ENCODE data around the gene LYRM4. TPM values are rescaled to one million over a fixed set of nuclear protein-coding genes. Genes with fewer than 3 reads are reported as not detected.
A peak's percentile ranks its signal among the peaks of the same experiment; 100 is the strongest.

Gene LYRM4
- total and polyA plus RNA-seq, 7 donors = 11.3 to 21.1 (median 16.1) TPM

GRCh38 chr6:5135788-5136376 is 124.9 kb downstream of the LYRM4 start:
- no peaks in the 10 kb centered on the region for H3K36me3 ChIP-seq (ENCODE audit: insufficient read depth in 1 of 2, low read depth in 1 of 2)
- WGBS, 3 donors = 65 to 69% (median 66%) methylated on average over 9 of the region's 9 CpGs
- peak; percentile 46 for TF ChIP-seq CTCF (IDR thresholded peaks at IDR 0.05)
- no peak overlapping the region for H3K27ac ChIP-seq
- intact Hi-C loops (cut with DNase I) = no loop called here
- DNase-seq (no peak), ATAC-seq (peak in 1 of 4 donors; percentile 36)
- H3K9me3 ChIP-seq = no peaks in the 10 kb centered on the region
- H3K4me3 ChIP-seq = no peak overlapping the region
- H3K4me1 ChIP-seq = peaks cover 13% of the 10 kb centered on the region
- no peaks in the 10 kb centered on the region for H3K27me3 ChIP-seq (ENCODE audit: insufficient read depth in 3 of 3, low read length in 2 of 3)

- H3K4me1 ChIP-seq = peaks cover 13% of the 10 kb centered on the region
- intact Hi-C loops (cut with DNase I) = no loop called here
- no peaks in the 10 kb centered on the region for H3K27me3 ChIP-seq (ENCODE audit: insufficient read depth in 3 of 3, low read length in 2 of 3)
- H3K4me3 ChIP-seq = no peak overlapping the region
- ATAC-seq (no peak), DNase-seq (no peak)
- TF ChIP-seq CTCF (IDR thresholded peaks at IDR 0.05) = no peak
- H3K36me3 ChIP-seq (ENCODE audit: insufficient read depth in 1 of 2, low read depth in 1 of 2) = no peaks in the 10 kb centered on the region
- WGBS, 3 donors = 88 to 93% (median 89%) methylated on average over 2 of the region's 2 CpGs
- H3K27ac ChIP-seq = no peak overlapping the region
- H3K9me3 ChIP-seq = no peaks in the 10 kb centered on the region
These were observed 126.8 kb downstream of the LYRM4 start for GRCh38 chr6:5133943-5134342.

- Histone ChIP-seq H3K9me3 (no peaks in the 10 kb centered on the region), H3K36me3 (ENCODE audit: insufficient read depth in 1 of 2, low read depth in 1 of 2) (no peaks in the 10 kb centered on the region), H3K4me1 (peaks cover 13% of the 10 kb centered on the region), H3K27me3 (ENCODE audit: insufficient read depth in 3 of 3, low read length in 2 of 3) (no peaks in the 10 kb centered on the region), H3K27ac (peak overlapping the region; percentile 64), H3K4me3 (peak overlapping the region; percentile 36)
- peak; percentile 81 to 92 (median 88) for ATAC-seq
- WGBS, 3 donors = 20 to 33% (median 25%) methylated on average over 7 of the region's 7 CpGs
- no peak for TF ChIP-seq CTCF (IDR thresholded peaks at IDR 0.05)
- intact Hi-C loops (cut with DNase I) = no loop called here
- peak; percentile 63 to 72 for DNase-seq
These were observed 128.0 kb downstream of the LYRM4 start for GRCh38 chr6:5132731-5133130.

- intact Hi-C loops (cut with DNase I) = no loop called here
- H3K4me3 ChIP-seq = no peak overlapping the region
- ATAC-seq (no peak), DNase-seq (no peak)
- no peaks in the 10 kb centered on the region for H3K9me3 ChIP-seq
- no peak for TF ChIP-seq CTCF (IDR thresholded peaks at IDR 0.05)
- WGBS, 3 donors = 83 to 88% (median 87%) methylated on average over 10 of the region's 10 CpGs
- peaks cover 13% of the 10 kb centered on the region for H3K4me1 ChIP-seq
- no peaks in the 10 kb centered on the region for H3K27me3 ChIP-seq (ENCODE audit: insufficient read depth in 3 of 3, low read length in 2 of 3)
- H3K27ac ChIP-seq = no peak overlapping the region
- no peaks in the 10 kb centered on the region for H3K36me3 ChIP-seq (ENCODE audit: insufficient read depth in 1 of 2, low read depth in 1 of 2)
These were observed 130.4 kb downstream of the LYRM4 start for GRCh38 chr6:5130135-5130866.
